DOHH2 (cell line): ENCODE data around the gene SF3A1.

ENCODE experiments used
- EZH2phosphoT487 ChIP-seq: fragments of 200-600 bp; sonication (generic); IDR thresholded peaks from 2 replicates; pipeline ENCODE4 v1.6.1; 2017; ENCODE audit warnings: borderline replicate concordance, mild to moderate bottlenecking, antibody characterized with exemption, low read length, moderate library complexity, mixed read lengths
- TF ChIP-seq, protein P1 (sequence below): fragments of 200-600 bp; sonication (generic); IDR thresholded peaks from one replicate; pipeline ENCODE4 v1.5.1; 2014; ENCODE audit warnings: antibody characterized with exemption, mild to moderate bottlenecking, low read depth, low read length; ENCODE audit not compliant: poor library complexity, severe bottlenecking

DNA sequence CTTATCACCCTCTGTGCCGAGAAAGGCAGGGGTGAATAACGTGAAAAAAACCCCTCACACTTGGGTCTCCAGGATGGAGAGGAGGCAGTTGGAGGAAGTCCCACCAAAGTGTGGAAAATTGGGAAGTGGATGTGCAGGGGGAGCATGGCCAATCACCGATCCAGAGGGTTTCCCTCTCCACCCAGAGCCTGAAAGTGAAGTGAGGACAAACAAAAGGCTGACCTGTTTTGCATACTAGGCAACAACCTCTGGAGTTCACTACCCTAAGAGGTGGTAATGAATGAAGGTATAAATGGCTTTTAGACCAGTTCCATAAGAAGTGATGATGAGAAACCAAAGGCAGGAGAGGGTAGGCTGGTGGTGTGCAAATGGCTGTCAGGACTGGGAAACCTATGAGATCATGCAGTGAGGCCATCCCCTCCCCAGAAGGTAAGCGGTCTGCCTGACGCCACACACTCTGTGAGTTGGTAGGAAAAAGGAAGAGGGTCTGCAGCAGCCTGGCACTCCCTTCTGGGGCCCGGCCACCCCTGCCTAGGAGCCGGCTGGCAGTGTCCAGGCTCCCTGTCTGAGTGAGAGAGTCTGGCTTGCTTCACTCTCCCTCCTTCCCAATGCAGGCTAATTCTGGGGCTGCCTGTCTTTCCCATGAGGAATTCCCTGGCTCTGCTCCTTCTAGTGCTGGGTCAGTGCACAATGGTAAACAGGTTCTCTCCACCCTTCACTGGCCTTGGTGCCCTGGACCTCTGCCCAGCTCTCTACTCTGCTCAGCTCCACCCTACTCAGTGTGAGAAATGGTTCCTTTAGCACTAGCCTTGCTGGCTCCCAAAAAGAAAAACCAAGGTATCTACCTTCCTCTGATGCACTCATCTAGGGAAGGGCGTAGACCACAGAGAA is 45.6 kb downstream of the SF3A1 start:
- TF ChIP-seq, protein P1, sequence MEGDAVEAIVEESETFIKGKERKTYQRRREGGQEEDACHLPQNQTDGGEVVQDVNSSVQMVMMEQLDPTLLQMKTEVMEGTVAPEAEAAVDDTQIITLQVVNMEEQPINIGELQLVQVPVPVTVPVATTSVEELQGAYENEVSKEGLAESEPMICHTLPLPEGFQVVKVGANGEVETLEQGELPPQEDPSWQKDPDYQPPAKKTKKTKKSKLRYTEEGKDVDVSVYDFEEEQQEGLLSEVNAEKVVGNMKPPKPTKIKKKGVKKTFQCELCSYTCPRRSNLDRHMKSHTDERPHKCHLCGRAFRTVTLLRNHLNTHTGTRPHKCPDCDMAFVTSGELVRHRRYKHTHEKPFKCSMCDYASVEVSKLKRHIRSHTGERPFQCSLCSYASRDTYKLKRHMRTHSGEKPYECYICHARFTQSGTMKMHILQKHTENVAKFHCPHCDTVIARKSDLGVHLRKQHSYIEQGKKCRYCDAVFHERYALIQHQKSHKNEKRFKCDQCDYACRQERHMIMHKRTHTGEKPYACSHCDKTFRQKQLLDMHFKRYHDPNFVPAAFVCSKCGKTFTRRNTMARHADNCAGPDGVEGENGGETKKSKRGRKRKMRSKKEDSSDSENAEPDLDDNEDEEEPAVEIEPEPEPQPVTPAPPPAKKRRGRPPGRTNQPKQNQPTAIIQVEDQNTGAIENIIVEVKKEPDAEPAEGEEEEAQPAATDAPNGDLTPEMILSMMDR, result no peak
- no peak for TF ChIP-seq EZH2phosphoT487
